ENCODE data around the gene PHF21A. TPM values are rescaled to one million over a fixed set of nuclear protein-coding genes. Genes with fewer than 3 reads are reported as not detected.

PHF21A gene
- total and polyA plus RNA-seq, 2 of the 8 experiments (the other 6 are each of a cell fraction or from before 2014, with no cell fraction given), result 17.6 to 40.3 TPM

DNA sequence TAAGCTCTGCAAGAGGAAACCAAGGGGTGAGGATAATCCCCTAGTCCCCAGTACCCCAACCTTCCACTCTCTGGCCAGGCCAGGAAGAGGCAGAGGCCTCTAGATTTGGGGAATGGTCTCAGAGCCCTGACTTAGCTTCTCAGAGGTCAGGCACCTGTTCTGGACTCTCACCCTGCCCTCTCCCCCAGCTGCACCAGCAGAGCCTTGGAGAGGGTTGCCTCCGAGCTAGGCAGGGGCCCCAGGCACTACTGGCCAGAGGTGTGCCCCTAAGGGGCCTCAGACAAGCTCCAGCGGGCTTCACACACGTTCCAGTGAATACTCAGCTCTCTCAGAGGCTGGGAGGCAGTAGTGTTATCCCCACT lies 222.2 kb downstream of the PHF21A start (continued):
- TF ChIP-seq POU5F1 (IDR thresholded peaks at IDR 0.05; ENCODE audit: low read depth, low read length), result no peak
- no peak for TF ChIP-seq POLR2A (IDR thresholded peaks at IDR 0.05; ENCODE audit: control extremely low read depth in 1 of 2, low read depth in 2 of 2, low read length in 2 of 2)
- TF ChIP-seq TEAD4 (IDR thresholded peaks at IDR 0.05; ENCODE audit: low read depth, low read length), result no peak
- TF ChIP-seq ZNF274 (IDR thresholded peaks at IDR 0.05; ENCODE audit: borderline replicate concordance, extremely low read depth, low read length), result no peak
- no peak for TF ChIP-seq GABPA (IDR thresholded peaks at IDR 0.05; ENCODE audit: borderline replicate concordance, insufficient read depth, low read length)
